Kidney (tissue), 14 donors: ENCODE measurements around the gene SERINC5. TPM values are rescaled to one million over a fixed set of nuclear protein-coding genes. Genes with fewer than 3 reads are reported as not detected.
"Not testable (repeated sequence)": the region's sequence is repeated elsewhere in the genome, so short reads cannot be mapped to it uniquely, and the experiment has no call there.

Experiments used
- DNase-seq, 5 donors: peaks; one replicate each; pipeline ENCODE4 v3.0.0-alpha.2; 2013 to 2020
- FAIRE-seq: peaks from 2 replicates; lab custom pipeline; 2012; peaks lifted over from hg19 to GRCh38; lab: Jason Lieb, UNC
- H3K27ac ChIP-seq, 2 donors: one replicate each; pipeline ENCODE4 v1.7.0; 2013; ENCODE audit warnings: low read depth in 2 of 2, low read length in 2 of 2, inconsistent platforms in 1 of 2
- H3K27me3 ChIP-seq: one replicate; pipeline ENCODE4 v1.7.1; 2013; ENCODE audit warnings: low read length, inconsistent platforms; ENCODE audit not compliant: control insufficient read depth, insufficient read depth
- H3K36me3 ChIP-seq, 3 donors: one replicate each; pipeline versions ENCODE4 v1.7.0 to v1.7.1; 2013; ENCODE audit warnings: low read length in 3 of 3, control low read depth in 1 of 3, inconsistent platforms in 1 of 3; ENCODE audit not compliant: insufficient read depth in 3 of 3, control insufficient read depth in 2 of 3
- H3K4me1 ChIP-seq, 3 donors: one replicate each; pipeline versions ENCODE4 v1.7.0 to v1.7.1; 2013; ENCODE audit warnings: low read length in 3 of 3, inconsistent platforms in 1 of 3, low read depth in 1 of 3; ENCODE audit not compliant: control insufficient read depth in 2 of 3, insufficient read depth in 2 of 3
- H3K4me3 ChIP-seq, 3 donors: one replicate each; pipeline versions ENCODE4 v1.7.0 to v1.8.1; 2013; ENCODE audit warnings: low read length in 3 of 3, control low read depth in 1 of 3, inconsistent platforms in 1 of 3
- H3K9ac ChIP-seq, 3 donors: one replicate each; pipeline versions ENCODE4 v1.7.0 to v1.7.1; 2013; ENCODE audit warnings: low read length in 3 of 3, control low read depth in 1 of 3, inconsistent platforms in 1 of 3
- H3K9me3 ChIP-seq, 3 donors: one replicate each; pipeline versions ENCODE4 v1.7.0 to v1.7.1; 2013; ENCODE audit warnings: low read length in 3 of 3, control low read depth in 1 of 3, inconsistent platforms in 1 of 3; ENCODE audit not compliant: control insufficient read depth in 2 of 3, insufficient read depth in 1 of 3
- intact Hi-C: fragments of 100-400 bp; cut with DNase I; formaldehyde crosslinking; loops from one replicate; pipeline ENCODE4 v1.11.1; 2022
- polyA plus RNA-seq: library from polyadenylated mRNA; stranded (reverse); fragments of 350-450 nt; fragmentation: Illumina TruSeq; extraction: RNeasy Lipid Tissue Mini Kit (QIAGEN cat#74804); gene quantifications from one replicate; pipeline ENCODE4 v1.2.3, GENCODE V29; 2014; ENCODE audit warnings: low read depth, low replicate concordance; ENCODE audit not compliant: insufficient read depth
- total RNA-seq: library from RNA; stranded (reverse); fragmentation: NEBNext Ultra II Directional; extraction: Animal tissue kit (Norgen Biotek cat#: 25700); gene quantifications from one replicate; pipeline ENCODE4 v1.2.1, GENCODE V29; 2021
- TF ChIP-seq, protein P1 (sequence below): IDR thresholded peaks from 3 replicates; pipeline ENCODE4 v1.5.1; 2012; ENCODE audit warnings: mild to moderate bottlenecking, moderate library complexity, borderline replicate concordance; ENCODE audit not compliant: insufficient read depth; ENCODE audit errors: extremely low read depth
- donor health status: control.
- donor health status: control.
- donor health status: control.
- donor health status: control.
- donor health status: control.
- donor health status: DM: yes; HTN: yes; CAD: no.
- donor health status: Normal renal cell carcinoma (clear cell type).

The SERINC5 gene
- total and polyA plus RNA-seq, 2 donors from 2014 or later = 3.9 to 23.8 TPM

- no peak overlapping the region for H3K4me3 ChIP-seq
- intact Hi-C loops = loop anchor here (10.0 kb wide), 1 partner anchor 202 kb away; no protein-coding TSS in a partner anchor
- no peak overlapping the region for H3K27ac ChIP-seq
- FAIRE-seq (no peak), DNase-seq (no peak)
- no peaks in the 10 kb centered on the region for H3K9me3 ChIP-seq
- H3K36me3 ChIP-seq = no peaks in the 10 kb centered on the region
- H3K4me1 ChIP-seq = peaks cover 0 to 15% (median 5%) of the 10 kb centered on the region in 3 donors
- no peaks in the 10 kb centered on the region for H3K27me3 ChIP-seq
- TF ChIP-seq, protein P1, sequence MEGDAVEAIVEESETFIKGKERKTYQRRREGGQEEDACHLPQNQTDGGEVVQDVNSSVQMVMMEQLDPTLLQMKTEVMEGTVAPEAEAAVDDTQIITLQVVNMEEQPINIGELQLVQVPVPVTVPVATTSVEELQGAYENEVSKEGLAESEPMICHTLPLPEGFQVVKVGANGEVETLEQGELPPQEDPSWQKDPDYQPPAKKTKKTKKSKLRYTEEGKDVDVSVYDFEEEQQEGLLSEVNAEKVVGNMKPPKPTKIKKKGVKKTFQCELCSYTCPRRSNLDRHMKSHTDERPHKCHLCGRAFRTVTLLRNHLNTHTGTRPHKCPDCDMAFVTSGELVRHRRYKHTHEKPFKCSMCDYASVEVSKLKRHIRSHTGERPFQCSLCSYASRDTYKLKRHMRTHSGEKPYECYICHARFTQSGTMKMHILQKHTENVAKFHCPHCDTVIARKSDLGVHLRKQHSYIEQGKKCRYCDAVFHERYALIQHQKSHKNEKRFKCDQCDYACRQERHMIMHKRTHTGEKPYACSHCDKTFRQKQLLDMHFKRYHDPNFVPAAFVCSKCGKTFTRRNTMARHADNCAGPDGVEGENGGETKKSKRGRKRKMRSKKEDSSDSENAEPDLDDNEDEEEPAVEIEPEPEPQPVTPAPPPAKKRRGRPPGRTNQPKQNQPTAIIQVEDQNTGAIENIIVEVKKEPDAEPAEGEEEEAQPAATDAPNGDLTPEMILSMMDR = no peak
- no peak overlapping the region for H3K9ac ChIP-seq
Measured at GRCh38 chr5:80092486-80093107, 163.3 kb downstream of the SERINC5 start.

GRCh38 chr5:80091792-80092192 is 164.1 kb downstream of the SERINC5 start:
- not testable (repeated sequence) for H3K27me3 ChIP-seq, H3K9ac ChIP-seq, H3K27ac ChIP-seq, H3K9me3 ChIP-seq, H3K4me3 ChIP-seq, H3K36me3 ChIP-seq
- intact Hi-C loops = loop anchor here (10.0 kb wide), 1 partner anchor 203 kb away; no protein-coding TSS in a partner anchor
- FAIRE-seq (peak; percentile 74), DNase-seq (peak in 3 of 5 donors; percentile 43 to 80 (median 75))
- TF ChIP-seq, protein P1 = peak; percentile 67
- peaks cover 0 to 15% (median 5%) of the 10 kb centered on the region in 3 donors for H3K4me1 ChIP-seq

DNA sequence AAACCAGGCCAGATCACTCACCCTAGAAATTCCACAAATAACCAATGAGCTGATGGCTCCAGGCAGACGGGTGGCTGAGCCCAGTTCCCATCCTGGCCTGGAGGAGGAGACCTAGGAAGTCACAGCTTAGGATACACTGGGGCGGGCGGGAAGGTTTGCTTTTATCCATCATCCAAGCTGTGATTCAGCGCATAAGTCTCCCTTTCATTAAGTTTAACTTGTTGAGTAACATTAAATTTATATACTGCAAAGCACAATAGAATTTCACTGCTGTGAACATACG is 165.0 kb downstream of the SERINC5 start:
- Histone ChIP-seq H3K4me3 (no peak overlapping the region), H3K9ac (no peak overlapping the region), H3K27ac (no peak overlapping the region), H3K36me3 (no peaks in the 10 kb centered on the region), H3K27me3 (no peaks in the 10 kb centered on the region), H3K9me3 (no peaks in the 10 kb centered on the region), H3K4me1 (peaks cover 0 to 15% (median 5%) of the 10 kb centered on the region in 3 donors)
- TF ChIP-seq, protein P1 = no peak
- DNase-seq (no peak), FAIRE-seq (no peak)
- intact Hi-C loops = loop anchor here (10.0 kb wide), 1 partner anchor 204 kb away; no protein-coding TSS in a partner anchor
